HG03097 (cell line): Measurements from ENCODE around the gene CENPO.

ENCODE experiments used
- ATAC-seq: cut with Tn5 transposase; IDR thresholded peaks from one replicate; pipeline ENCODE4 v1.9.1; 2021; ENCODE audit not compliant: unreplicated experiment, low FRiP score

The CENPO gene

GRCh38 chr2:24821433-24821891, 28.2 kb downstream of the CENPO start:
- no peak for ATAC-seq

GRCh38 chr2:24822049-24822706, 29.0 kb downstream of the CENPO start:
- ATAC-seq, result no peak

DNA sequence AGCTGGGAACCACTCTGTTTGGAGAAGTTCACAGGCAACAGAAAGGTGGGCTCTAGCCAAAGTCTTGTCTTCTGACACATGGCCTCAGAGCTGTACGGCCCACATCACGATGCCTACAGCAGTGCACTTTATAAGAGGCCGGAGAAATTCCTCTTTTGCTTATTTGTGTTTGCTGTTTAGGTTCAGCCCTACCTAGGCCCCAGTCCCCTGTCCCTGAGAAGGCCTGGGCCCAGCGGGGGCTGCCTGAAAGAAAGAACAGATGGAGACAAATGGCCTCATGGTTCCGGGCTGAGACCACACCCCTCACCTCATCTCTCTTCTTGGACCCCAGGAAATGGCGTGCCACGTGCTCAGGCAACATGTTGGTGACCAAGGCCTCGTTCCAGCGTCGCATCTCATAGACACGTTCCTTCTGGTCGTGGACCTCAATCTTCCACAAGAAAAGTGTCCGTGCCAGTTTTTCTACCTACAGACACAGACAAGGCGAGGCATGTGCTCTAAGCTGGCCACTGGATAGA, 30.9 kb downstream of the CENPO start:
- no peak for ATAC-seq

DNA sequence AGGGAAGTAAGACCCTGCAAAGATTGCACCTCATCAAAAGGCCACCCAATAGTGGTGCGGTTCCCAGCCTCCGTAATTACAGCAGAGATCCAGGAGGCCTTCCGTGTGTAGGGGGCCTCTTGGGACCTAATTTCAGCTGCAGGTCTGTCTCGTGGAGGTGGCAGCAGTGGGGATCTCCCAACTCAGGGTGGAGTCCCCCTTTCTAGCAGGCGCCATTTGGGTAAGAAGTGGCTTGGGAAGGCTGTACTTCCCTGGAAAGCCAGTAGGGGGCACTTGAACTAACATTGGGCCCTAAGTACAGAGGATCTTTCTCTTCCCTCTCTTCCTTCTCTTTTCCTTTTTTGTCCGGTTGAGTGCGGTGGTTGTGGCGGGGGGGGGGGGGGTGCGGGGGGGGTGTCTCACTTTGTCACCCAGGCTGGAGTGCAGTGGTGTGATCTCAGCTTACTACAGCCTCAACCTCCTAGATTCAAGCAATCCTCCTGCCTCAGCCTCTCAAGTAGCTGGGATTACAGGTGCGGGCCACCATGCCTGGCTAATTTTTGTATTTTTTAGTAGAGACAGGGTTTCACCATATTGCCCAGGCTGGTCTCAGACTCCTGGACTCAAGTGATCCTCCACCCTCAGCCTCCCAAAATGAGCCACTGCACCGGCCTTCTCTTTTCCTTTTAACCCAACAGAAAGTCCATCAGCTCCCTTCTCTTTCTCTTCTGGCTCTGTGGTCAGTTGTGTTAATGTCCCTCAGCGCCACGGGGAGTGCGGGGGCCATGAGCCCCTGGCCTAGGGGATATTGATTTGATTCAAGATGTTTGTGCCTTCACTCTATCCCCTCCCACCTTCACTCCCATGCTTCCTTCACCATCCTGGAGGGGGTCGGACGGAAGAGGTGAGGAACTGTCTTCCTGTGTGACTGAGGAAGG, 32.0 kb downstream of the CENPO start:
- ATAC-seq, result no peak

- no peak for ATAC-seq
Measured at GRCh38 chr2:24825883-24826772, 32.9 kb downstream of the CENPO start.

DNA sequence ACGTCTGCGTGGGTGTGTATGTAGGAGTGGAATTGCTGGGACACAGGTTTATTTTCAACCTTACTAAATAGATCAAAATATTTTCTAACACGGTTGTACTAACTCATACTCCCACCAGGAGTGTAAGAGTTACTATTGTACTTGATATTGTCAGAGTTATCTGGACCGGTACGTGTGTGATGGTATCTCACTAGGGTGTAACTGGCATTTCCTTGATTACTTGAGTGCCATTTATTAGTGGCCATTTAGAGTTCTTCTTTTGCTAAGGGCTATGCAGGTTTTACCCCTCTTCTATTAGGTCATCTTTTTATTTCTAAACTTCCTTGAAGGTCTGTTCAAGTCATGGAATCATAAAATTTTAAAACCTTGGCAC, 33.5 kb downstream of the CENPO start:
- no peak for ATAC-seq

- ATAC-seq, result no peak
Measured at GRCh38 chr2:24827321-24828237, 34.4 kb downstream of the CENPO start.

DNA sequence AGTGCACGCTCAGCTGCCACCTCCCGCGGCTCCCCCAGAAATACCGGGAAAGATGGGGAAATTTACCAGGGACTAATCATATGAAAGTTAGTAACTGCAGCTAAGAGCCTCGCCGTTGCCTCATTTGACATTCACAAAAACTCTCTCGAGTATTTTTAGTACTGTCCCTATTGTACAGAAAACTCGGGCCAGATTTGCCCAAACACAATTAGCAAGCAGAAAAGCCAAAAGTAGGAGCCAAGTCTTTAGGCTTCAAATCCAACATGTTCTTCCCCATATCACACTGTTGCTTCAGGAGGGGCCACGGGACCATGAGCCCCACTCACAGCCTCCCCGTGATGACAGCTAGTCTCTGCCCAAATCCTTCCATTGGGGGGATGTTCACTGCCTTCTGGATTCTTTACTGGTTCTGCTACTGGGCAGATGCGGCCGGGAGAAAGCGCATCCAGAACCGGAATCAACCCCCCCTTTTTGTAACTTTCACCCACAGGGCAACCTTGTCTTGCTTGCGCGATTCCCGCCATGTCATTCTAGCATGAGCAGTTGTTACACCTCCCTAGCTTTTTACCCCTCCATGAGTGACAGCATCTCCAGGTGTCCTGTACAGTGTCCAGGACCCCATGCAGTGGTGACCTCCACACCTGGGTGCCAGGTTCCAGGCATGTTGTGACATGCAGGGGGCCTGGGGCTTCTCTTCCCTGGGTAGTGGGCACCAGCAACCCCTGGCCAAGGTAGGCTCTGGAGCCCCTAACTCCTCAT, 35.2 kb downstream of the CENPO start:
- no peak for ATAC-seq

GRCh38 chr2:24830351-24830750, 37.1 kb downstream of the CENPO start:
- ATAC-seq, result no peak

GRCh38 chr2:24830786-24831185, 37.6 kb downstream of the CENPO start:
- ATAC-seq, result no peak

GRCh38 chr2:24831221-24832072, 38.2 kb downstream of the CENPO start:
- no peak for ATAC-seq

- no peak for ATAC-seq
Measured at GRCh38 chr2:24832073-24832461, 38.8 kb downstream of the CENPO start.

- no peak for ATAC-seq
Measured at GRCh38 chr2:24832521-24832920, 39.3 kb downstream of the CENPO start.

DNA sequence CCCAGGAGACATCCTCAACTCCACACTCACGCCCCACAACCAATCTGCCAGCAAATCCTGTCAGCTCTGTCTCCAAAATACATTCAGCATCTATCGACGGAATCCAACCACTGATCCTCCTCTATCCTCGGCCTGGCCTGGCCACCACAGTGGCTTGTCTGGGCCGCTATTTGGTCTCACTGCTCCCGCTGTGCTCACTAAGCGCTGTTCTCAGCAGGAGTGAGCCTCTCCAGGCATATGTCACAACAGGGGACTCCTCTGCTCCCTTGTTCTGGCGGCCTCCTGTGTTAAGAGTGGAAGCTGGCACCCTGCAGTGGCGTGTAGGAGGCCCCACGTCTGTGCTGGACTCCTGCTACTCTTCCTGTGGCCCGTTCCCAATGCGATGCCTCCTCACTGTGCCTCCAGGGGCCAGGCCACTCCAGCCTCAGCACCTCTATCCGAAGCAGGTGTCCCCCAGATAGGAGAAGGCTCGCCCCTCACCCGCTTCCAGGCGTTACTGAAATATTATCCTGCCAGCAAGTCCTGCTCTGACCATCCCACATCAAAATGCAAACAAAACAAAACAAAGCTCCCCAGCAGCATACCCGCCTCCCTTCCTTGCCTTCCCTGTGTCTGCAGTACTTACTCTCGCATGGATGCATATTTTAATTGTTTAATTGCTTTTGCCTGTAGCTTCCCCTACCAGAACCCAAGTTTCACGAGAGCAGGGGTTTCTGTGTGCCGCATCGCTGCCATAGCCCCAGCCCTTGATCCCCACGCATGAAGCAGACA, 39.9 kb downstream of the CENPO start:
- ATAC-seq, result no peak

- ATAC-seq, result no peak
Measured at GRCh38 chr2:24833821-24834732, 40.9 kb downstream of the CENPO start.

DNA sequence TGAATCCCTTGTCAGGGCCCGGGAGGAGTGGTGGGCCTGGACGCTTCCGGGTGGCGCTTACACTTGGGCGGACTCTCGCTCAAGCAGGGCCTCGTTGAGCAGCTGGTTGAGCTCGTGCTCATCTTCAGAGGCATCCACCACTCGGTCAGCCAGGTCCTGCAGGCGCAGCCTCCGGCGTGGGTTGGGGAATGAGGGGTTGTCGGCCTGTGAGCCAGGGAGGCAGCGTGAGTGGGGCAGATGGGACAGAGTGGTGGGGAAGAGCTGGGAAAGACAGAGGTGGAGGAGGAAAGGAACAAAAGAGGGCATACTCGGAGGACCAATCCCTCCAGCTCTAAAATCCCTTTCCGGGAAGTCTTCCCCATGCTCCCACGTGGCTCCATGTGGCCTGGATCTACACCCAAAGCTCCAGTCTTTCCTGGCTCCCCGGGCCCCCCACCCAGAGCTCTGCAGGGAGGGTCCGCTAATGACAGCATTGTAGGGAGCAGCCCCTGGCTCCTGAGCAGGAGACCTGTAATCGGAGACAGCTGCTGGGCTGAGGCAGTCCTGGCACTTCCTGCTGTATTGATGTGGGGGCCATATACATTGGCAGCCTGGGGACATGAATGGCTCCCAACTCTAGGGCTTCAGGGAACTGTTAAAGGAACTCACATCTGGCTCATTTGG, 41.6 kb downstream of the CENPO start:
- no peak for ATAC-seq
